SK-N-SH (cell line): ENCODE results near the gene AKT3. TPM values are rescaled to one million over a fixed set of nuclear protein-coding genes. Genes with fewer than 3 reads are reported as not detected.

Experiments used
- CTCF ChIA-PET: fragments of 300-600, 350-600 bp; formaldehyde crosslinking; extraction: SDS; loops from one replicate; lab custom pipeline; 2021; lab: Yijun Ruan, JAX
- POLR2A ChIA-PET: fragments of 350-600 bp; sonication (Branson Sonifier 250); formaldehyde crosslinking; extraction: SDS; loops from one replicate; lab custom pipeline; 2020; ENCODE audit warnings: antibody characterized with exemption, inconsistent platforms; lab: Yijun Ruan, JAX
- DNase-seq: peaks from one replicate; pipeline ENCODE4 v3.0.0; 2012
- H2AFZ ChIP-seq: fragments of 200-600 bp; sonication (generic); 2 replicates; pipeline ENCODE4 v1.8.1; 2016; ENCODE audit warnings: antibody characterized with exemption, mild to moderate bottlenecking, low read depth
- H3F3A ChIP-seq: fragments of 200-600 bp; sonication (generic); replicated peaks from 2 replicates; pipeline ENCODE3; 2016; ENCODE audit warnings: antibody characterized with exemption, mild to moderate bottlenecking; ENCODE audit not compliant: insufficient read depth
- H3K27ac ChIP-seq, 2 experiments: fragments of 200-500 bp in 1 of 2; fragments of 200-600 bp in 1 of 2; sonication (Bioruptor generic) in 1 of 2; sonication (generic), shearing (Covaris generic) in 1 of 2; 2 replicates each; pipeline versions ENCODE4 v1.5.1 to v1.6.1; 2014 to 2016; ENCODE audit warnings: low read depth in 2 of 2, inconsistent platforms in 1 of 2, low read length in 1 of 2, mild to moderate bottlenecking in 1 of 2, mixed read lengths in 1 of 2
- H3K27me3 ChIP-seq: fragments of 200-600 bp; sonication (generic), shearing (Covaris generic); 2 replicates; pipeline ENCODE4 v1.6.1; 2016; ENCODE audit warnings: mixed run types; ENCODE audit not compliant: insufficient read depth
- H3K36me3 ChIP-seq, 2 experiments: fragments of 200-500 bp in 1 of 2; fragments of 200-600 bp in 1 of 2; sonication (Bioruptor generic) in 1 of 2; sonication (generic) in 1 of 2; replicated peaks in 1 of 2; 2 replicates each; pipeline versions ENCODE3 to v1.5.1; 2014 to 2016; ENCODE audit warnings: low read length in 1 of 2, mild to moderate bottlenecking in 1 of 2; ENCODE audit not compliant: insufficient read depth in 2 of 2, control insufficient read depth in 1 of 2
- H3K4me1 ChIP-seq, 2 experiments: fragments of 200-500 bp in 1 of 2; fragments of 200-600 bp in 1 of 2; sonication (Bioruptor generic) in 1 of 2; sonication (generic), shearing (Covaris generic) in 1 of 2; 2 replicates each; pipeline versions ENCODE4 v1.5.1 to v1.6.1; 2014 to 2016; ENCODE audit warnings: low read depth in 1 of 2, low read length in 1 of 2, mixed run types in 1 of 2; ENCODE audit not compliant: insufficient read depth in 2 of 2, control insufficient read depth in 1 of 2
- H3K4me2 ChIP-seq: fragments of 200-600 bp; sonication (generic), shearing (Covaris generic); 2 replicates; pipeline ENCODE4 v1.6.1; 2017; ENCODE audit warnings: mixed run types
- H3K4me3 ChIP-seq, 2 experiments: fragments of 200-500 bp in 1 of 2; fragments of 200-600 bp in 1 of 2; sonication (Bioruptor generic) in 1 of 2; sonication (generic), shearing (Covaris generic) in 1 of 2; 2 replicates each; pipeline versions ENCODE4 v1.5.1 to v1.8.1; 2014 to 2016; ENCODE audit warnings: low read depth in 2 of 2, inconsistent platforms in 1 of 2, low read length in 1 of 2, mild to moderate bottlenecking in 1 of 2, mixed read lengths in 1 of 2, moderate library complexity in 1 of 2
- H3K79me2 ChIP-seq: fragments of 200-600 bp; sonication (generic); 2 replicates; pipeline ENCODE4 v1.8.1; 2017; ENCODE audit warnings: mild to moderate bottlenecking; ENCODE audit not compliant: insufficient read depth
- H3K9ac ChIP-seq: fragments of 200-600 bp; sonication (generic); 2 replicates; pipeline ENCODE4 v1.6.1; 2017; ENCODE audit warnings: mixed run types
- H3K9me2 ChIP-seq: fragments of 200-600 bp; sonication (generic); 2 replicates; pipeline ENCODE4 v1.6.1; 2017; ENCODE audit warnings: mixed run types
- H3K9me3 ChIP-seq: fragments of 200-600 bp; sonication (generic); 2 replicates; pipeline ENCODE4 v1.6.1; 2017; ENCODE audit warnings: mixed run types, mild to moderate bottlenecking, moderate library complexity
- H4K20me1 ChIP-seq: fragments of 200-600 bp; sonication (generic); 2 replicates; pipeline ENCODE4 v1.6.1; 2017; ENCODE audit warnings: mild to moderate bottlenecking, mixed run types; ENCODE audit not compliant: insufficient read depth
- CHD2 ChIP-seq: fragments of 150-350 bp; IDR thresholded peaks from 2 replicates; pipeline ENCODE4 v1.6.1; 2018; ENCODE audit warnings: low read length; ENCODE audit not compliant: partially characterized antibody
- CTCF ChIP-seq: fragments of 200-600 bp; sonication (generic); IDR thresholded peaks from 2 replicates; pipeline ENCODE4 v1.6.1; 2017; ENCODE audit warnings: antibody characterized with exemption, mild to moderate bottlenecking, moderate library complexity
- EP300 ChIP-seq, 2 experiments: IDR thresholded peaks; 2 replicates each; pipeline versions ENCODE4 v1.4.0 to v1.6.1; 2012; ENCODE audit warnings: borderline replicate concordance in 1 of 2, low read depth in 1 of 2, low read length in 1 of 2
- EZH2phosphoT487 ChIP-seq: fragments of 200-600 bp; sonication (generic); IDR thresholded peaks from 2 replicates; pipeline ENCODE4 v1.6.1; 2017; ENCODE audit warnings: low read depth, mixed run types, mild to moderate bottlenecking, antibody characterized with exemption, moderate library complexity, borderline replicate concordance
- FOSL2 ChIP-seq: IDR thresholded peaks from 2 replicates; pipeline ENCODE4 v1.4.0; 2012; ENCODE audit warnings: low read depth, mild to moderate bottlenecking, moderate library complexity, borderline replicate concordance
- FOXJ3 ChIP-seq: sonication (generic); formaldehyde crosslinking; IDR thresholded peaks from 2 replicates; pipeline ENCODE4 v1.5.1; 2020; ENCODE audit warnings: mild to moderate bottlenecking, missing genetic modification reagents
- FOXM1 ChIP-seq: IDR thresholded peaks from 2 replicates; pipeline ENCODE4 v1.4.0; 2012; ENCODE audit warnings: low read depth, mild to moderate bottlenecking
- GABPA ChIP-seq: IDR thresholded peaks from 2 replicates; pipeline ENCODE4 v1.4.0; 2012; ENCODE audit warnings: low read depth, mild to moderate bottlenecking
- GATA2 ChIP-seq: sonication (generic); formaldehyde crosslinking; IDR thresholded peaks from 2 replicates; pipeline ENCODE4 v1.5.0; 2020; ENCODE audit warnings: mild to moderate bottlenecking, missing genetic modification reagents
- JUND ChIP-seq: IDR thresholded peaks from 2 replicates; pipeline ENCODE4 v1.4.0; 2012
- MXI1 ChIP-seq: IDR thresholded peaks from 2 replicates; pipeline ENCODE4 v1.6.1; 2012; ENCODE audit warnings: mild to moderate bottlenecking, low read depth, low read length, improper control_type of control experiment
- NFIC ChIP-seq: IDR thresholded peaks from 2 replicates; pipeline ENCODE4 v1.4.0; 2012; ENCODE audit warnings: borderline replicate concordance
- NRF1 ChIP-seq: IDR thresholded peaks from 2 replicates; pipeline ENCODE4 v1.6.1; 2012; ENCODE audit warnings: low read depth, mild to moderate bottlenecking, low read length
- PBX3 ChIP-seq: IDR thresholded peaks from 2 replicates; pipeline ENCODE4; 2012
- RCOR1 ChIP-seq: fragments of 150-350 bp; IDR thresholded peaks from 2 replicates; pipeline ENCODE4 v1.6.1; 2017; ENCODE audit warnings: antibody characterized with exemption, low read length
- RXRA ChIP-seq: IDR thresholded peaks from 2 replicates; pipeline ENCODE4 v1.4.0; 2012; ENCODE audit warnings: low read depth, mild to moderate bottlenecking, borderline replicate concordance
- SMC3 ChIP-seq: IDR thresholded peaks from 2 replicates; pipeline ENCODE4 v1.6.1; 2012; ENCODE audit warnings: low read depth, low read length, improper control_type of control experiment
- TCF12 ChIP-seq: IDR thresholded peaks from 2 replicates; pipeline ENCODE4 v1.4.0; 2012
- TEAD4 ChIP-seq: IDR thresholded peaks from 2 replicates; pipeline ENCODE4 v1.4.0; 2012; ENCODE audit warnings: mild to moderate bottlenecking, borderline replicate concordance; ENCODE audit not compliant: insufficient read depth
- USF1 ChIP-seq: IDR thresholded peaks from 2 replicates; pipeline ENCODE4 v1.4.0; 2012; ENCODE audit warnings: low read depth, borderline replicate concordance
- WGBS: methylation state at CpG from one replicate; pipeline ENCODE4 v1.1.6; 2017; ENCODE audit warnings: low lambda C conversion rate; 5-methylcytosine and 5-hydroxymethylcytosine counted together
- polyA plus RNA-seq, 3 experiments: library from polyadenylated mRNA; depleted of rRNA; stranded (reverse); fragments of >200 nt; gene quantifications; 2 replicates each; pipeline ENCODE4 v1.2.3, GENCODE V29; 2012

AKT3 gene
- polyA plus RNA-seq, 1 of the 3 experiments (the other 2 are of a cell fraction), result 12.7 TPM

GRCh38 chr1:243474906-243475305 lies 375.1 kb downstream of the AKT3 start:
- peaks cover 0 to 12% of the 10 kb centered on the region in 2 experiments; a peak in 2 of 4 replicates for H3K4me1 ChIP-seq
- H3K4me2 ChIP-seq, result no peak overlapping the region
- no peaks in the 10 kb centered on the region for H3K27me3 ChIP-seq
- TF ChIP-seq NRF1 (no peak), EP300 (IDR thresholded peaks at IDR 0.05; ENCODE audit: borderline replicate concordance in 1 of 2, low read depth in 1 of 2, low read length in 1 of 2) (no peak), USF1 (no peak), TCF12 (no peak), NFIC (no peak), FOXM1 (no peak), MXI1 (no peak), GABPA (no peak), TEAD4 (no peak), RXRA (no peak), FOSL2 (no peak), JUND (no peak), FOXJ3 (CRISPR knock-in tag) (no peak), CHD2 (no peak), SMC3 (no peak), RCOR1 (no peak), EZH2phosphoT487 (no peak), CTCF (no peak), PBX3 (no peak), GATA2 (CRISPR knock-in tag) (no peak)
- no peaks in the 10 kb centered on the region for H3K79me2 ChIP-seq
- H3K9ac ChIP-seq, result no peak overlapping the region
- H3K9me3 ChIP-seq, result no peaks in the 10 kb centered on the region
- DNase-seq, result no peak
- ChIA-PET POLR2A (no interaction called here), CTCF (no interaction called here)
- H2AFZ ChIP-seq, result no peak overlapping the region
- no peak overlapping the region for H3K27ac ChIP-seq
- WGBS, result 83% methylated on average over 5 of the region's 9 CpGs
- H3K4me3 ChIP-seq, result no peak overlapping the region
- no peaks in the 10 kb centered on the region for H4K20me1 ChIP-seq
- H3K9me2 ChIP-seq, result no peaks in the 10 kb centered on the region
- H3F3A ChIP-seq, result no peaks in the 10 kb centered on the region
- H3K36me3 ChIP-seq, result peaks cover 0 to 6% of the 10 kb centered on the region in 2 experiments
